Sigmoid colon (tissue), 7 donors: ENCODE results near the gene CCDC8. TPM values are rescaled to one million over a fixed set of nuclear protein-coding genes. Genes with fewer than 3 reads are reported as not detected.

Experiments
- DNase-seq: peaks from one replicate; pipeline ENCODE4 v3.0.0-alpha.2; 2019
- H3K27ac ChIP-seq, 4 donors: fragments of 200-600 bp; sonication (generic); one replicate each; pipeline ENCODE4 v1.5.1; 2016 to 2019; ENCODE audit warnings: mild to moderate bottlenecking in 1 of 4
- H3K27me3 ChIP-seq, 3 donors: fragments of 200-600 bp; sonication (generic); one replicate each; pipeline ENCODE4 v1.5.1; 2019; ENCODE audit warnings: mild to moderate bottlenecking in 1 of 3
- H3K36me3 ChIP-seq, 4 donors: fragments of 200-600 bp; sonication (generic); one replicate each; pipeline ENCODE4 v1.5.1; 2016 to 2019
- H3K4me1 ChIP-seq, 4 donors: fragments of 200-600 bp; sonication (generic); one replicate each; pipeline ENCODE4 v1.5.1; 2017 to 2019
- H3K4me3 ChIP-seq, 4 donors: fragments of 200-600 bp; sonication (generic); one replicate each; pipeline ENCODE4 v1.5.1; 2017 to 2019; ENCODE audit warnings: mild to moderate bottlenecking in 2 of 4, moderate library complexity in 1 of 4
- H3K9me3 ChIP-seq, 4 donors: fragments of 200-600 bp in 3 of 4; sonication (generic) in 3 of 4; one replicate each; pipeline versions ENCODE4 v1.5.1 to v1.6.1; 2013 to 2019
- EP300 ChIP-seq, 4 donors: sonication (generic); formaldehyde crosslinking; IDR thresholded peaks; one replicate each; pipeline ENCODE4 v1.6.1; 2017; ENCODE audit warnings: antibody characterized with exemption in 4 of 4
- POLR2A ChIP-seq, 2 donors: fragments of 450-650 bp; IDR thresholded peaks; one replicate each; pipeline ENCODE4 v1.6.1; 2016; ENCODE audit warnings: antibody characterized with exemption in 2 of 2, mild to moderate bottlenecking in 2 of 2, moderate library complexity in 2 of 2
- POLR2AphosphoS5 ChIP-seq, 4 donors: sonication (generic); formaldehyde crosslinking; IDR thresholded peaks; one replicate each; pipeline ENCODE4 v1.6.1; 2017; ENCODE audit warnings: antibody characterized with exemption in 4 of 4
- WGBS, 2 donors: extraction: QIAGEN DNeasy Blood & Tissue Kit; methylation state at CpG; one replicate each; pipeline ENCODE4 v1.1.7; 2013; 5-methylcytosine and 5-hydroxymethylcytosine counted together
- intact Hi-C: fragments of 100-400 bp; cut with DNase I; formaldehyde crosslinking; loops from one replicate; pipeline ENCODE4 v1.15.1; 2023
- polyA plus RNA-seq, 3 donors: library from polyadenylated mRNA; stranded (reverse); fragments of 200-250 nt; gene quantifications; one replicate each; pipeline ENCODE4 v1.2.3, GENCODE V29; 2013
- total RNA-seq, 4 donors: library from RNA; depleted of rRNA; stranded (reverse); fragments of >200 nt; gene quantifications; one replicate each; pipeline ENCODE4 v1.1.0, GENCODE V29; 2016
- TF ChIP-seq, protein P1 (sequence below), 4 experiments: fragments of 450-650 bp in 3 of 4; fragments of 200-600 bp in 1 of 4; IDR thresholded peaks; one replicate each; pipeline ENCODE4 v1.5.1; 2016 to 2019; ENCODE audit warnings: antibody characterized with exemption in 4 of 4, mild to moderate bottlenecking in 3 of 4, moderate library complexity in 2 of 4
- donor health status: healthy with polysubstance abuse.
- donor health status: Bipolar disorder and iron deficiency.
- donor health status: healthy.

Gene CCDC8
- total and polyA plus RNA-seq, 7 donors: 0.69 to 6.1 (median 3.5) TPM

DNA sequence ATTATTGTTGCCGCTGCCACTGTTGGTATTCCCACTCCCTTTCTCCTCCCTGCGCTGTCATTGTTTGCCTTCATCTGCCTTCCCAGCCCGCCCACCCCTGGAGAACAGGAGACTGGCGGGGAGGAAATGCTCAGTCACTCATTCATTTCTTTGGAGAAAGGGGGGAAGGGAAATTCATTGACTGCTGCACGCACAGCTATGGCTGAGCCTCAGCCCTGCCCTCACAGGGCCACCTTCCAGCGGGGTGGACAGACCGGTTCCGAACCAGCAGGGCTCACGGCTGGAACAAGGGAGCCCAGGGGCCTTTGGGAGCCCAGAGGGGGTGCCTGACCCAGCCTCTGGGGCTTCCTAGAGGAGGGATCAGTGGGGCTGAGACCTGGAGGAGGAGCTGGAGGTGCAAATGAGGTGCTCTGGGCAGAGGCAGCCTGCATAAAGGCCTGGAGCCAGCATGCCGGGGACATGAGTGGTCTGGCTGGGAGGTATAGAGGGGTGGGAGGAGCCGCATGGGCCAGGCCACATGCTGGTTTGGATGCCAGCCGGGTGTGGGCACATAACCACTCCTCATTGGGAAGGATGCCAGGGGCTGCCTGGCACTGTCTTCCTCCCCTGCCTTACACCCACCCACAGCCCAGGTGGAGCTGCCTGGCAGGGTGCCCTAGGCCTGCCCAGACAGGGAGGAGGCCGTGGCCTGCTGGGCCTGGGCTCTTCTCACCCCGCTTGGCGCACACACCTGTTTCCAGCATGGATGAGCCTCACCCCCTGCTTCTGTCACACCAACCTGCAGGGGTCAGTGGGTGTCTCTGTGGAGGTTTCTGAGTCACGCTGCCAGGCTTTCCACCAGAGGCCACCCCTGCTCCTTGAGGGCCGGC is 39.6 kb downstream of the CCDC8 start:
- Histone ChIP-seq H3K4me3 (no peak overlapping the region), H3K9me3 (no peaks in the 10 kb centered on the region), H3K36me3 (peaks cover 0 to 26% (median 12%) of the 10 kb centered on the region in 4 donors), H3K27ac (peak overlapping the region; percentile 53 to 73 (median 62)), H3K27me3 (no peaks in the 10 kb centered on the region), H3K4me1 (peaks cover 0 to 43% (median 35%) of the 10 kb centered on the region in 4 donors)
- intact Hi-C loops: no loop called here
- WGBS, 2 donors: 16 to 60% methylated on average over 17 of the region's 17 CpGs
- DNase-seq: peak; percentile 87
- no peak for TF ChIP-seq EP300 (IDR thresholded peaks at IDR 0.05)
- no peak for TF ChIP-seq POLR2AphosphoS5 (IDR thresholded peaks at IDR 0.05)
- TF ChIP-seq, protein P1, sequence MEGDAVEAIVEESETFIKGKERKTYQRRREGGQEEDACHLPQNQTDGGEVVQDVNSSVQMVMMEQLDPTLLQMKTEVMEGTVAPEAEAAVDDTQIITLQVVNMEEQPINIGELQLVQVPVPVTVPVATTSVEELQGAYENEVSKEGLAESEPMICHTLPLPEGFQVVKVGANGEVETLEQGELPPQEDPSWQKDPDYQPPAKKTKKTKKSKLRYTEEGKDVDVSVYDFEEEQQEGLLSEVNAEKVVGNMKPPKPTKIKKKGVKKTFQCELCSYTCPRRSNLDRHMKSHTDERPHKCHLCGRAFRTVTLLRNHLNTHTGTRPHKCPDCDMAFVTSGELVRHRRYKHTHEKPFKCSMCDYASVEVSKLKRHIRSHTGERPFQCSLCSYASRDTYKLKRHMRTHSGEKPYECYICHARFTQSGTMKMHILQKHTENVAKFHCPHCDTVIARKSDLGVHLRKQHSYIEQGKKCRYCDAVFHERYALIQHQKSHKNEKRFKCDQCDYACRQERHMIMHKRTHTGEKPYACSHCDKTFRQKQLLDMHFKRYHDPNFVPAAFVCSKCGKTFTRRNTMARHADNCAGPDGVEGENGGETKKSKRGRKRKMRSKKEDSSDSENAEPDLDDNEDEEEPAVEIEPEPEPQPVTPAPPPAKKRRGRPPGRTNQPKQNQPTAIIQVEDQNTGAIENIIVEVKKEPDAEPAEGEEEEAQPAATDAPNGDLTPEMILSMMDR (IDR thresholded peaks at IDR 0.05): no peak
- no peak for TF ChIP-seq POLR2A (IDR thresholded peaks at IDR 0.05)

DNA sequence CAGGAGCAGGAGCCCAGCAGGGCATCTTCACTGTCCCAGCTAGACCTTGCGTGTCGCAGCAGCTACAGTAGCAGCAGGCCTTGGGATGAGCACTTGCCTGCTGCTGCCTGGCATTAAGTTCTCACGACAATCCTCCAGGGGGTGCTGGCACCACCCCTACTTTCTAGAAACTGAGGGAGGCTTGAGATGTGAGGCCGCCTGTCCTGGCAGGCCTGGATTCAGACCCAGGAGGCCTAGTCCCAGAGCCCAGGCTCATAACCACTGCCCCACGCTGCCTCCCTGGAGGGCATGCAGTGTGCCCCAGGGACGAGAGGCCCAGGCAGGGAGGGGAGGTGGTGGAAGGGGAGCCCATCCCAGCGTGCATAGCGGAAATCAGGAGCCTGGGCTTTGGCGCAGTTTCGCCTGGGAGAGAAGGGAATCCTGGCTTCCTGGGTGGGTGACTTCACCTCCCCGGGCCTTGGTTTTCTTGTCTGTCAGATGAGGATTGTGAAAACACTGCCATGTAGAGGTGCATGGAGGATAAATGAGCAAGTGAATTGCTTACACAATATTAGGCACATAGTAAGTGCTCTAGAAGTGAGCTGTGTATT is 40.4 kb downstream of the CCDC8 start:
- Histone ChIP-seq H3K4me1 (peaks cover 0 to 36% (median 27%) of the 10 kb centered on the region in 4 donors), H3K36me3 (peaks cover 0 to 33% (median 12%) of the 10 kb centered on the region in 4 donors), H3K27me3 (no peaks in the 10 kb centered on the region), H3K9me3 (no peaks in the 10 kb centered on the region), H3K27ac (peak overlapping the region; percentile 53 to 73 (median 62)), H3K4me3 (no peak overlapping the region)
- TF ChIP-seq EP300 (IDR thresholded peaks at IDR 0.05) (no peak), POLR2AphosphoS5 (IDR thresholded peaks at IDR 0.05) (no peak), POLR2A (IDR thresholded peaks at IDR 0.05) (no peak)
- TF ChIP-seq, protein P1 (IDR thresholded peaks at IDR 0.05): no peak
- intact Hi-C loops: no loop called here
- peak; percentile 64 for DNase-seq
- 60 to 84% methylated on average over 11 of the region's 11 CpGs for WGBS, 2 donors

DNA sequence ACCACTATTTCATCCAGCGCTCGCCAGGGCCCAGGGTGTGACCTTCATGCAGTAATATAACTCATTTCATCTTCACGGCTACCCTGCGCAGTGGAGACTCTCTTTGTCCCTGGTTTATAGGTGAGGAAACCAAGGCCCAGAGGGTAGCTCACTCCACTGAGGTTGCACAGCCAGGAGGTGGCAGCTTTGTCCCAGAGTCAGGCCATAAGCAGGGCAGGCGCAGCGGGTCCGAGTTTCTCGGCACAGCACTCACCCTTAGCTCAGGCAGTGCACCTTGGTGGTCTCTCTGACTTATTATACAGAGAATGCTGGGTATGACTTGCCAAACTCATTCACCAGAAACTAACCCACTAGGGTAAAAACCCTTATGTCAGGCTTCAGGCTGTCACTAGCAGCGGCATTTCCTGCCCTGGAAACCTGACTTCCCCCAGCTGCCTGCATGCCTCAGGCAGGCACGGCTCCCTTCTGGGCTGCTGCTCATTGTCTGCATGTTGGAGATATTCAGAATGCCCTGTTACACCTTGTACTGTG is 41.9 kb downstream of the CCDC8 start:
- Histone ChIP-seq H3K9me3 (no peaks in the 10 kb centered on the region), H3K4me3 (no peak overlapping the region), H3K36me3 (peaks cover 0 to 35% (median 8%) of the 10 kb centered on the region in 4 donors), H3K27ac (no peak overlapping the region), H3K4me1 (peaks cover 0 to 25% (median 21%) of the 10 kb centered on the region in 4 donors), H3K27me3 (no peaks in the 10 kb centered on the region)
- 81 to 83% methylated on average over 10 of the region's 10 CpGs for WGBS, 2 donors
- intact Hi-C loops: no loop called here
- DNase-seq: peak; percentile 59
- TF ChIP-seq EP300 (IDR thresholded peaks at IDR 0.05): no peak
- no peak for TF ChIP-seq POLR2A (IDR thresholded peaks at IDR 0.05)
- no peak for TF ChIP-seq POLR2AphosphoS5 (IDR thresholded peaks at IDR 0.05)
- TF ChIP-seq, protein P1 (IDR thresholded peaks at IDR 0.05): no peak

DNA sequence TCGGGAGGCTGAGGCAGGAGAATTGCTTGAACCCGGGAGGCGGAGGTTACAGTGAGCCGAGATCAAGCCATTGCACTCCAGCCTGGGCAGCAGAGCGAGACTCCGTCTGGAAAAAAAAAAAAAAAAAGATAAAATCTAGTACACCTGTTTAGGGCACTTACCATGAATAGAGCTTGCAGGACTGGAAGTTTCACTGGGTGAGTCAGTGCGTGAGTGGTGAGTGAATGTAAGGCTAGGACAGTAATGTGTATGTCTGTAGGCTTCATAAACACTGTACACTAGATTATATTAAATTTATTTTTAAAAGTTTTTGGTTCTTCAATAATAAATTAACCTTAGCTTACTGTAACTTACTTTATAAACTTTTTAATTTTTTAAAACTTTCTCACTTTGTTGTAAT is 43.5 kb downstream of the CCDC8 start:
- H3K27ac ChIP-seq: no peak overlapping the region
- no peaks in the 10 kb centered on the region for H3K27me3 ChIP-seq
- peaks cover 0 to 43% (median 3%) of the 10 kb centered on the region in 4 donors for H3K36me3 ChIP-seq
- 85 to 91% methylated on average over 7 of the region's 7 CpGs for WGBS, 2 donors
- H3K9me3 ChIP-seq: no peaks in the 10 kb centered on the region
- H3K4me1 ChIP-seq: peaks cover 0 to 25% (median 21%) of the 10 kb centered on the region in 4 donors
- no peak overlapping the region for H3K4me3 ChIP-seq
- no peak for DNase-seq
- TF ChIP-seq POLR2A (IDR thresholded peaks at IDR 0.05): no peak
- TF ChIP-seq POLR2AphosphoS5 (IDR thresholded peaks at IDR 0.05): no peak
- intact Hi-C loops: no loop called here

DNA sequence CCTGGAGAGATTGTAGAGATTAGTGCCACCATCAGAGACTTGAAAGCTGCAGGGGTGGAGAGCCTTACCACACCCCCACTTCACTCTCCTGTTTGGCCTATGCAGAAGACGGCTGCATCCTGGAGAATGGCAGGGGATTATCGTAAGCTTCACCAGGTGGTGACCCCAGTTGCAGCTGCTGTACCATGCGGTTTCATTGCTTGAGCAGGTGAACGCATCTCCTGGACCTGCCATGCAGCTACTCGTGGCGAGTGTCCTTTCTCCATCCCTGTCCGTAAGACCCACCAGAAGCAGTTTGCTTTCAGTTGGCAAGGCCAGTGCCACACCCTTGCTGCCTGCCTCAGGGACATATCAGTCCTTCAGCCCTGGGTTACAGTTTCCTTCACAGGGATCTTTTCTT is 45.2 kb downstream of the CCDC8 start:
- H3K4me3 ChIP-seq: no peak overlapping the region
- TF ChIP-seq POLR2AphosphoS5 (IDR thresholded peaks at IDR 0.05) (no peak), EP300 (IDR thresholded peaks at IDR 0.05) (no peak), POLR2A (IDR thresholded peaks at IDR 0.05) (no peak)
- TF ChIP-seq, protein P1 (IDR thresholded peaks at IDR 0.05): no peak
- H3K27me3 ChIP-seq: no peaks in the 10 kb centered on the region
- 86 to 93% methylated on average over 7 of the region's 7 CpGs for WGBS, 2 donors
- intact Hi-C loops: no loop called here
- DNase-seq: no peak
- peaks cover 0 to 57% (median 13%) of the 10 kb centered on the region in 4 donors for H3K36me3 ChIP-seq
- no peaks in the 10 kb centered on the region for H3K9me3 ChIP-seq
- H3K4me1 ChIP-seq: peaks cover 0 to 13% (median 8%) of the 10 kb centered on the region in 4 donors
- H3K27ac ChIP-seq: no peak overlapping the region
